Activated CD4-positive, alpha-beta T cell treated with anti-CD3 and anti-CD28 coated beads for 36 hours (primary cell): ENCODE data around the gene MBNL1. TPM values are rescaled to one million over a fixed set of nuclear protein-coding genes. Genes with fewer than 3 reads are reported as not detected.
A peak's percentile ranks its signal among the peaks of the same experiment; 100 is the strongest.

Experiments used
- ATAC-seq: fragments of 200-7000 bp; cut with Tn5 transposase; one replicate; pipeline ENCODE4 v1.10.0; 2021; ENCODE audit warnings: mild to moderate bottlenecking, moderate library complexity
- CTCF ChIA-PET: fragments of 350-600 bp; sonication (Branson Sonifier 250); formaldehyde crosslinking; loops from one replicate; lab custom pipeline; 2021; ENCODE audit warnings: antibody characterized with exemption; lab: Charles Lee
- POLR2A ChIA-PET: fragments of 350-600 bp; sonication (Branson Sonifier 250); formaldehyde crosslinking; loops from one replicate; lab custom pipeline; 2021; ENCODE audit warnings: antibody characterized with exemption, inconsistent platforms; lab: Charles Lee
- DNase-seq: peaks from one replicate; pipeline ENCODE4 v3.0.0-alpha.2; 2020
- H3K27ac Mint-ChIP-seq: one replicate; pipeline ENCODE4 v1.8.0; 2021; ENCODE audit warnings: mixed read lengths
- H3K27me3 Mint-ChIP-seq: one replicate; pipeline ENCODE4 v1.8.0; 2021; ENCODE audit warnings: mixed read lengths
- H3K36me3 Mint-ChIP-seq: one replicate; pipeline ENCODE4 v1.8.0; 2021; ENCODE audit warnings: low read depth, mixed read lengths
- H3K4me1 Mint-ChIP-seq: one replicate; pipeline ENCODE4 v1.8.0; 2021; ENCODE audit warnings: mixed read lengths
- H3K4me3 Mint-ChIP-seq: one replicate; pipeline ENCODE4 v1.8.0; 2021; ENCODE audit warnings: mild to moderate bottlenecking, moderate library complexity, mixed read lengths
- H3K9me3 Mint-ChIP-seq: one replicate; pipeline ENCODE4 v1.8.0; 2021; ENCODE audit warnings: low read depth, mixed read lengths
- intact Hi-C, 2 experiments: fragments of 100-400 bp; cut with DNase I in 1 of 2; cut with micrococcal nuclease in 1 of 2; formaldehyde crosslinking; loops; one replicate each; pipeline versions ENCODE4 v1.14.2 to v1.15.1; 2022 to 2024; cut with DNase I, micrococcal nuclease
- total RNA-seq, 2 experiments: library from RNA; stranded (reverse); gene quantifications; one replicate each; pipeline ENCODE4 v1.2.3, GENCODE V29; 2021

Gene MBNL1
- total RNA-seq, 2 experiments from 2014 or later, result 317 to 481 TPM

DNA sequence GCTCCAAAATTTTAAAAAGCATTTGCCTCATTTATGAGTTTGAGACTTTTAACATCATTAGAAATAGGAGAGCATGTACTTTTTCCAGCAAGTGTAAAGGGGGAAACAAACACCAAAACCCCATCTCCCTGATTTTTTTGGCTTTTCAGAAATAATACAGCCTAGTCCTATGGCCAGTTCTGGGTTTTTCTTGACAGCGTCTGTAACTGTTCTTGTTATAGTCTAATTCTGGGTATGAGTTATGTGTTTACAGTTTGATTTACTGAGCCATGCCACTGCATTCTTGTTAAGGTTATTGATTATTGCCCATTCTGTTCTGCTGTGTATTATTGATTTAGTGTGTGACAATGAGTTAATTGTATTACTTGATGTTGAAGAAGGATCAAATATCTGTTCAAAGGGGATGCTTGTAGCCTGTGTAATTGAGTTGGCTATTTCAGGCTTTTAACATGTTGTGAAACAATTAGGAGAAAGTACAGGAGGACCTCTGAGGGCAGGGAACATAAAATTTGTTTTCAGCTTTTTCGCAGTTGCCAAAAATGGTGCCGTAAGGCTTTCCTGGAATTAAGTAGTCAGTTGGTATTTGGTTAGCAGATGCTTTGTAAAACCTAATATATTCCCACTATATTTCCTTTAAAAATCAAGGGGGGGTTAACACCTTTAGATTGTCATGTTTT, 46.1 kb downstream of the MBNL1 start:
- Mint-ChIP-seq H3K4me1 (peaks cover 74% of the 10 kb centered on the region), H3K9me3 (no peaks in the 10 kb centered on the region), H3K27ac (peak overlapping the region; percentile 69), H3K27me3 (no peaks in the 10 kb centered on the region), H3K4me3 (no peak overlapping the region), H3K36me3 (peaks cover 51% of the 10 kb centered on the region)
- DNase-seq (no peak), ATAC-seq (no peak)
- intact Hi-C loops, result loop anchor here in 1 of 2 experiments (5.0 kb wide), 1 partner anchor 118 kb away; no protein-coding TSS in a partner anchor
- POLR2A ChIA-PET, result interaction anchor here (0.6 to 0.7 kb wide), 2 partner anchors 10 to 31 kb away, joined by 3 read pairs; no protein-coding TSS in a partner anchor
- CTCF ChIA-PET, result interaction anchor here (0.7 to 1.4 kb wide), 5 partner anchors 12 to 45 kb away, joined by 3 to 4 read pairs (median 4); no protein-coding TSS in a partner anchor

DNA sequence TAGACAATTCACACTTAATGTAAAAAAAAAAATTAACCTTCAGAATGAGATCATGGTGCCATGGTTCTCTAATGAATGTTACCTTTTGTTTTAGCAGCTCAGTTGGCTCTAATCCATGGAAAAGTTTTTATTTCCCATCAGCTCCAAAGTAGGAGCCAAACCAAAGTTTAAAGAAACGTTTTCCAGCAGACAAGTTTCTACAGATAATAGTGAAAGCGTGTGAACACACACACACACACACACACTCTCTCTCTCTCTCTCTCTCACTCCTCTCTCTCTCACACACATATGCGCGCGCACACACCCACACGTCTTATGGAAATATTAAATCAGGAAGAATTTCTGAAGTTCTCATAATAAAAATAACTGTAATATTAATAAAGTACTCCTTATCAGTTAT, 46.9 kb downstream of the MBNL1 start:
- intact Hi-C loops, result no loop called here
- H3K36me3 Mint-ChIP-seq, result peaks cover 55% of the 10 kb centered on the region
- peaks cover 75% of the 10 kb centered on the region for H3K4me1 Mint-ChIP-seq
- peak overlapping the region; percentile 48 for H3K4me3 Mint-ChIP-seq
- ChIA-PET CTCF (interaction anchor here (0.7 to 1.8 kb wide), 6 partner anchors 11 to 128 kb away, joined by 3 to 5 read pairs (median 4); no protein-coding TSS in a partner anchor), POLR2A (no interaction called here)
- no peak for ATAC-seq
- peak; percentile 48 for DNase-seq
- H3K9me3 Mint-ChIP-seq, result no peaks in the 10 kb centered on the region
- peak overlapping the region; percentile 69 for H3K27ac Mint-ChIP-seq
- no peaks in the 10 kb centered on the region for H3K27me3 Mint-ChIP-seq

DNA sequence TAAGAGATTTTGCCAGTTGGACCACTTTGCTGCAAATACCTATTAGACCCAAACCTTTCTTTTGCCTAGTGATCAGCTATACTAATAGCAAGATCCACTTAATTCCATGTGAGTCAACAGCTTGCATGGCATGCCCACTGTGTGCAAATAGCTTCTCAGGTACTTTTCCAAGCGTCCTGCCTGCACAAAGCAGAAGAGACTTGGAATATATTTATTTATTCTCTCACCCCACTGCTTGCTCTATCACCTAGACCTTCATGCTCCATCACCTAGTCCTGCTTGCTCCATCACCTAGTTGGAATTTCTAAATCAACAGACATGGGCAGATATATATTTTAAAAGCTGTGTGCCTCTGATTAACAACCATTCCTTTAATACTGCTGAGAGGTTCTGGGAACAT, 47.6 kb downstream of the MBNL1 start:
- Mint-ChIP-seq H3K36me3 (peaks cover 54% of the 10 kb centered on the region), H3K4me3 (peak overlapping the region; percentile 6), H3K27me3 (no peaks in the 10 kb centered on the region), H3K27ac (peak overlapping the region; percentile 81), H3K9me3 (no peaks in the 10 kb centered on the region), H3K4me1 (peaks cover 80% of the 10 kb centered on the region)
- intact Hi-C loops, result no loop called here
- no peak for DNase-seq
- CTCF ChIA-PET, result interaction anchor here (1.7 to 2.6 kb wide), 3 partner anchors 12 to 127 kb away, joined by 4 to 6 read pairs (median 5); no protein-coding TSS in a partner anchor
- POLR2A ChIA-PET, result no interaction called here
- ATAC-seq, result no peak

GRCh38 chr3:152317184-152317583, 48.5 kb downstream of the MBNL1 start:
- H3K9me3 Mint-ChIP-seq, result no peaks in the 10 kb centered on the region
- peak overlapping the region; percentile 8 for H3K4me3 Mint-ChIP-seq
- ATAC-seq (no peak), DNase-seq (no peak)
- peaks cover 51% of the 10 kb centered on the region for H3K36me3 Mint-ChIP-seq
- peak overlapping the region; percentile 19 for H3K27ac Mint-ChIP-seq
- POLR2A ChIA-PET, result interaction anchor here (0.6 to 0.7 kb wide), 2 partner anchors 92 to 843 kb away, joined by 3 to 5 read pairs; no protein-coding TSS in a partner anchor
- intact Hi-C loops, result no loop called here
- peaks cover 86% of the 10 kb centered on the region for H3K4me1 Mint-ChIP-seq
- CTCF ChIA-PET, result interaction anchor here (2.6 kb wide), 1 partner anchor 11 kb away, joined by 6 read pairs; no protein-coding TSS in a partner anchor
- no peaks in the 10 kb centered on the region for H3K27me3 Mint-ChIP-seq

DNA sequence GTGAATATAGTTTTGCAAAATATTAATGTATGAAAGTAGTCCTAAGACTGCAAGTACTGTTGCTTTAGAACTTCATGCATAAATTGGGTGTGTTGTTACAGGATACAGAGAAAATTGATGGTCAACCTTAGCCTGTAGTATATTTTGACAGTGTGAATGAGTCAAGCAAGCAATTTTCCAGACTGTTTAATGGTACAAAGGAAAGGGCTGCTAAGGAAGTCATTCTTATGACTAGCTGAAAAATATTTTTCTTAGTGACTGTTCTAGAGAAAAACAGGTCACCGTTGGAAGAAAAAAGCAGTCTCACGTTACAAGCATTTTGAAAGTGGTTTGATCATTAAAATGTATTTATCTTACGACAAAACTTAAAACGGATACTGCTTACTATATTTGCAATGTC, 49.2 kb downstream of the MBNL1 start:
- Mint-ChIP-seq H3K4me3 (no peak overlapping the region), H3K9me3 (no peaks in the 10 kb centered on the region), H3K27me3 (no peaks in the 10 kb centered on the region), H3K4me1 (peaks cover 86% of the 10 kb centered on the region), H3K36me3 (peaks cover 50% of the 10 kb centered on the region), H3K27ac (peak overlapping the region; percentile 19)
- ChIA-PET CTCF (interaction anchor here (0.9 to 2.6 kb wide), 9 partner anchors 8 to 154 kb away, joined by 3 to 7 read pairs (median 4); no protein-coding TSS in a partner anchor), POLR2A (interaction anchor here (0.6 kb wide), 1 partner anchor 92 kb away, joined by 5 read pairs; no protein-coding TSS in a partner anchor)
- peak; percentile 35 for ATAC-seq
- intact Hi-C loops, result no loop called here
- DNase-seq, result no peak

DNA sequence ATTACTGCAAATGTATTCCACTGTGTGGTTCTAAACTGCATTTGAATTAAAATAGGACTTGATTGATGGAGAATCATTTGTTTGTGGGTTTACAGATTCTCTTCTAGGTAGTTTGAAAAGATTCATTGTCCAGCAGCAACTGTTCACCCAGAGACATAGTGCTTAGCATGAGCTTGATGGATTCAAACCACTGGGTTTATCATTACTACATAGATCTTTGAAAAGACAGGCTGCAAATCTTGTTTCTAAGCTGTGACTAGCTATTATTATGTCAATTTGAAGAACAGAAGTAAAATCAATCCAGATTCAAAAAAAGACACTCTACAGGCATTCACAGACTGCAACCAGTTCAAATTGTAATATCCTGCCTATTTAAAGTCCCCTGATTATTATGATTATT, 49.8 kb downstream of the MBNL1 start:
- ChIA-PET POLR2A (no interaction called here), CTCF (interaction anchor here (0.6 to 2.6 kb wide), 11 partner anchors 9 to 154 kb away, joined by 3 to 7 read pairs (median 4); no protein-coding TSS in a partner anchor)
- intact Hi-C loops, result no loop called here
- peaks cover 81% of the 10 kb centered on the region for H3K4me1 Mint-ChIP-seq
- no peak overlapping the region for H3K4me3 Mint-ChIP-seq
- DNase-seq (no peak), ATAC-seq (no peak)
- H3K27ac Mint-ChIP-seq, result peak overlapping the region; percentile 7
- H3K36me3 Mint-ChIP-seq, result peaks cover 44% of the 10 kb centered on the region
- H3K9me3 Mint-ChIP-seq, result no peaks in the 10 kb centered on the region
- H3K27me3 Mint-ChIP-seq, result no peaks in the 10 kb centered on the region

GRCh38 chr3:152319256-152319655, 50.5 kb downstream of the MBNL1 start:
- H3K27me3 Mint-ChIP-seq, result no peaks in the 10 kb centered on the region
- intact Hi-C loops, result no loop called here
- POLR2A ChIA-PET, result no interaction called here
- H3K9me3 Mint-ChIP-seq, result no peaks in the 10 kb centered on the region
- H3K4me3 Mint-ChIP-seq, result peak overlapping the region; percentile 8
- peak overlapping the region; percentile 7 for H3K27ac Mint-ChIP-seq
- ATAC-seq, result peak; percentile 17
- DNase-seq, result no peak
- peaks cover 84% of the 10 kb centered on the region for H3K4me1 Mint-ChIP-seq
- peaks cover 43% of the 10 kb centered on the region for H3K36me3 Mint-ChIP-seq
- CTCF ChIA-PET, result interaction anchor here (0.6 to 1.9 kb wide), 11 partner anchors 9 to 125 kb away, joined by 3 to 7 read pairs (median 4); no protein-coding TSS in a partner anchor

DNA sequence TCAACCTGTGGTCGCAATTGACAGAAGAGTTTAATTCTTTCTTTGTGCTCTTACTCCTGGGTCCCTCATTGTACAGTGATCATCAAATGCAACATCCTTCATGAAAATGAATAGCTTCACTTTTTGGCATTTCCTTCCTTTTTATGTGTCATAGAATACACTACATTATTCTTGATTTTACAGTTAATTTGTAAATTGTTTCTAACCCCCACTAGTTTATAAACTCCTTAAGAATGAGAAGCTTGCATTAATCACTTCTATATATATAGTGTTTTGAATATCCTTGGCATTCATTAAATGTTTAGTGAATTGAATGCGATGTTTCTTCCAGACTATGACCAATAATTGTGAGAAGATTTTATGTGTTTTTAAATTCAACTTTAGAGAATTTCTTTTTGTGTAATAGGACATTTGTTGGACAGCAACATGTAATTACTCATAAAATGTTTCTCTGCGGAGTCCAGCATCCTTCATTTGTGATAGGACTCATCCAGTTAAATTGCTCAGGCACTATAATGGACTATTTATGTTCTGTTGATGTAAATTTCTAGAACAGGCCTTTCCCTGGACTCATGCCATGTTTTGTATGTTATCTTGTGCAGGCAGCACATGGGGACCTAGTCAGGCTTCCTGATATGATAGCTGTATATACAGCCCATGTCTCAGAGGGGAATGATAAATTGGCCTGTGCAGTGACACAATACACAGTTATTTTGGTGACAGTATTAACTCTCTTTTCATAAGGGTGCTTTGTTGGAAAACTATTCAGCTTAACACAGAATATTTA, 51.3 kb downstream of the MBNL1 start:
- H3K4me3 Mint-ChIP-seq, result no peak overlapping the region
- CTCF ChIA-PET, result interaction anchor here (0.8 to 1.9 kb wide), 5 partner anchors 9 to 124 kb away, joined by 3 to 6 read pairs (median 4); no protein-coding TSS in a partner anchor
- POLR2A ChIA-PET, result interaction anchor here (0.7 kb wide), 1 partner anchor 1557 kb away, joined by 3 read pairs; no protein-coding TSS in a partner anchor
- H3K27me3 Mint-ChIP-seq, result no peaks in the 10 kb centered on the region
- intact Hi-C loops, result loop anchor here in 1 of 2 experiments (10.0 kb wide), 1 partner anchor 1305 kb away; no protein-coding TSS in a partner anchor
- peaks cover 84% of the 10 kb centered on the region for H3K4me1 Mint-ChIP-seq
- H3K9me3 Mint-ChIP-seq, result no peaks in the 10 kb centered on the region
- H3K36me3 Mint-ChIP-seq, result peaks cover 37% of the 10 kb centered on the region
- ATAC-seq (no peak), DNase-seq (no peak)
- H3K27ac Mint-ChIP-seq, result peak overlapping the region; percentile 47

- CTCF ChIA-PET, result interaction anchor here (0.8 to 1.9 kb wide), 4 partner anchors 8 to 123 kb away, joined by 3 to 5 read pairs (median 4); no protein-coding TSS in a partner anchor
- POLR2A ChIA-PET, result no interaction called here
Observed at GRCh38 chr3:152321200-152321954, 52.6 kb downstream of the MBNL1 start.

GRCh38 chr3:152321955-152322377, 53.2 kb downstream of the MBNL1 start:
- intact Hi-C loops, result loop anchor here in 1 of 2 experiments (10.0 kb wide), 1 partner anchor 1303 kb away; no protein-coding TSS in a partner anchor
- Mint-ChIP-seq H3K9me3 (no peaks in the 10 kb centered on the region), H3K4me1 (peaks cover 82% of the 10 kb centered on the region), H3K27ac (peak overlapping the region; percentile 65), H3K27me3 (no peaks in the 10 kb centered on the region), H3K4me3 (no peak overlapping the region), H3K36me3 (peaks cover 38% of the 10 kb centered on the region)
- ChIA-PET POLR2A (no interaction called here), CTCF (interaction anchor here (0.8 to 0.9 kb wide), 2 partner anchors 30 to 123 kb away, joined by 3 to 5 read pairs; no protein-coding TSS in a partner anchor)
- ATAC-seq (no peak), DNase-seq (no peak)

More at GRCh38 chr3:152321200-152321954, 52.6 kb downstream of the MBNL1 start:
- DNase-seq (no peak), ATAC-seq (no peak)
- Mint-ChIP-seq H3K36me3 (peaks cover 39% of the 10 kb centered on the region), H3K4me3 (no peak overlapping the region), H3K9me3 (no peaks in the 10 kb centered on the region), H3K27ac (peak overlapping the region; percentile 65), H3K27me3 (no peaks in the 10 kb centered on the region), H3K4me1 (peaks cover 82% of the 10 kb centered on the region)
- intact Hi-C loops, result loop anchor here in 1 of 2 experiments (10.0 kb wide), 1 partner anchor 1303 kb away; no protein-coding TSS in a partner anchor
